GM19240 (cell line): ENCODE results near the gene OLFML3.
"Not testable (repeated sequence)": the region's sequence is repeated elsewhere in the genome, so short reads cannot be mapped to it uniquely, and the experiment has no call there.

Experiments used
- DNase-seq: peaks from one replicate; pipeline ENCODE4 v3.0.0; 2011; ENCODE audit warnings: low spot score; ENCODE audit not compliant: insufficient read length

Gene OLFML3

DNA sequence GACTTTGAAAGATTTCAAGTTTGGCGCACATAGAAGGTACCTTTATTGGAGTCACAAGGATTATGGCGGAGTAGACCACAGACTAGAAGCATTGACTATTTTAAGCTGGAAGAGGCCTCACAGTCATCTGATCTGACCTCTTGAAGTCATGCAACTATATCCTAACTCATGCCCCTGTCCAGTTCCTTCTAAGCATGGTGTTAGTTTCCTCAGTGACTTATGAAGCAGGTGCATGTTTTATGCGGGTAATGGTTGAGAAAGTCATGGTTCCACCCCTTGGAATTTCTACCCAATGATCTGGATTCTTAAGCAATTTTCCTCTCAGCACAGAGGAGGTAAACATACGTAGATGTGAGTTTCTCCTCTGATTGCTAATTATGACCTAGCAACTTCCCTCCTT lies 11.7 kb downstream of the OLFML3 start:
- no peak for DNase-seq

DNA sequence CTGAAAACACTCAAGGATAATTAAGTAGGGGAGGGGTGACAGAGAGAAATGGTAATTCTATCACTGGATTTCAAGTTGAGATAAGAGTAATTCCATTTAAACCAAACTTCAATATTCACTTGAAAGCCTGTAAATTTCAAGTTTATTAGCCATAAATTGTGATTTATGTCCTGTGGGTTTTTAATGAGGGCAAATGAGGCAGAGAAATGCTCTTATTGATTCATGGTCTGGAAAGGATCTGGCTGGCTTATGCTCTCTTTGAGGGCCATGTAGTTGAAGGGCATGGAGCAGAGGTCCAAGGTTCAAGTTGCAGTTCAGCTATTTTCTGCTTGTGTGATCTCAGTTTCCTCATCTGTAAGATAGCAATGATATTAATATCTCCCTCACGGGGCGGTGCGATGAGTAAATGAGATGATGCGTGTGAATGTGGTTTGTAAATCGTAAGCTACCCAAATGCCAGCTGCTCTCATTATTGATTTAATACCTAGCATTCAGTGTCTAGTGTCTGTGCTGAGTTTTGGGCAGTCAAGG lies 12.3 kb downstream of the OLFML3 start:
- no peak for DNase-seq

DNA sequence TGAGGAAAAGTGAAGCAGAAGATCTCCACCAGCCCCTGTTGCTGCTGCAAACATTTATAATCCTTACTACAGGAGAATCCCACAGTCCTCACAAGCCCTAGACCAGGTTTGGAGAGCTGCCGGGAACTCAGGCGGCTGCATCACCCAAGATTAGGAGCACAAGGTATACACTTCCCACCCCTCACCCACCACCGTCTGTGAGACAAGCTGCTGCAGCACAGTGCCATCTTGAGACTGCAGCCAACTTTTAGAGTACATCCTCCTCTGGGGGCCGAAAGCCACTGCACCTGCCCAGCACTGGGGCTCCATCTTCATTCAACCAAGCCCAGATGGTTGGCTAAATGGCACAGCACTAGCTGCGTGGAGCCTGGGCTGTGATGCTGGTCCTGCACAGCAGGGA lies 13.8 kb downstream of the OLFML3 start:
- DNase-seq = no peak

DNA sequence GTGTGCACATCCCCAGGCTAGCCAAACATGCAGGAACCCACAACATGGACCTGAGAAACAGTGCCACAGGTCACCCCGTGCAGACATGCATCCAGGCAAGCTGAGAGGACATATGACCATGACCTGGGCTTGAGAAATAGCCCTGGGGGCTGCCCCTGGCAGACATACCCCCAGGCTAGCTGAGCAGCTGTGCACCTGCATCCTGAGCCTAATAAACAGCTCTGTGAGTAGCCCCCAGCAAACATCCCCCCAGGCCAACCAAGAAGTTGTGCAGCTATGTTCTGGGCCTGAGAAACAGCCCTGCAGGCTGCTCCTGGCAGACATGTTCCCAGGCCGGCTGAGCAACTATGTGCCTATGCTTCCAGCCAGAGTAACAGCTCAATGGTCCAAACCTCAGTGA lies 14.5 kb downstream of the OLFML3 start:
- DNase-seq = no peak

DNA sequence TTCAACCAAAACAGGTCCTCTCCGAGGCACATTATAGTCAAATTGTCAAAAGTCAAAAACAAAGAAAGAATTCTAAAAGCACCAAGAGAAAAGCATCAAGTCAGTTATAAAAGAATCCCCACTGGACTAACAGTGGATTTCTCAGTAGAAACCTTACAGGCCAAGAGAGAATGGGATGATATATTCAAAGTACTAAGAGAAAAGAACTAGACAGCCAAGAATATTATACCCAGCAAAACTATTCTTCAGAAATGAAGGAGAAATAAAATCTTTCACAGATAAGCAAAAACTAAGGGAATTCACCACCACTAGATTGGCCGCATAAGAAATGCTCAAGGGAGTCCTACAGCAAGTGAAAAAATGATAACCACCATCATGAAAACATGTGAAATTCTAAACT lies 16.1 kb downstream of the OLFML3 start:
- DNase-seq = no peak

DNA sequence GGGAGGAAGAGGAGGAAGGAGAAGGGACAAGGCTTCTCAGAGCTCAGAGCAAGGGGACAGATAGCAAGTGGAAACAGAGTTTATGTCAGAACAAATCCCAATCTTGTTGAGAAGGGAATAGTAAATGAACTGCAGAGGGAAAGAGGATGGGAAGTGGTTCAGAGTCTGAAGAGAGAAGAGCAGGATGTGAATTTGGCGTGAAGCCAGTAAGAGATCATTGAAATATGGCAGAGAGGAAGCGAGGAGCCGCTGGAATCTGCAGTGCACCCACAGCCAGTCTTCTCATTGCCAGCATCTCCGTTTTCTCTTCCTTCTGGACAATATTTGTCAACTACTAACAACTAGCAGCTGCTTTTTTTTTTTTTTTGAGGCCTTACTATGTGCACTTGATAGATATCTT lies 19.1 kb downstream of the OLFML3 start:
- DNase-seq = no peak

DNA sequence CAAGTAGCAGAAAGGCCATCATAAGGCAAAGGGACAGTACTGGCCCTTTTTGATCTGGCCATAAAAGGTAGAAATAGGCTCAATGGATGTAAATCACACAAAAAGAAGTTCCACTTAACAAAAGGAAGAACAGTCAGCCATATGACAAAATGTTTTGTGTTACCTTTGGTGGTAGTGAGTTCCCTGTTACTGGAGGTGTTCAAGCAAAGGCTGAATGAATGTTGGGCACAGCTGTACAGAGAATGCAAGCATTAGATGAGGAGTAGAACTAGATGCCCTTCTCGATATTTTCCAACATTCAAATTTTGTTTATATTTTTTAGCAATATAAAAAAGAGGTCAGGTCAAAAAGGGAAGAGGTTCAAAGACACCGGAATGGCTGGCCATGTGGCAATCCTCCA lies 20.0 kb downstream of the OLFML3 start:
- DNase-seq = no peak

DNA sequence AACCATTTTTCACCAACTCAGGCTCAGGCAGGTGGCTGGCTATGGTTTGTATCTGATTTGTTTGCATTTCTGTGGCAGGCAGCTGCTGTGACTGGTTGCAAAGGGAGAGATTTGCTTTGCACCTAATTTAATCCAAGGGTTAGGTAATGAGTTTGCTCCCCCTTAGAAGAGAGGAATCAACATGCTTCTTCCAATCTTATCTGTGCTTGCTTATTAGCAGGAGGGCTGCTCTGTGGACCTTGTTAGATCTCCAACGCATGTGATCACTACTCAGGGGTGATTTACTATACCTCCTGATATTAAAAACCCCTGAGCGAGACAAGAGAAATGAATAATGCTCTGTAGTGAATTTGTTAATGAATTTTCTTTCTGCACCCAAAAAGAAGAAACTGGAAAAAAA lies 20.5 kb downstream of the OLFML3 start:
- DNase-seq = no peak

DNA sequence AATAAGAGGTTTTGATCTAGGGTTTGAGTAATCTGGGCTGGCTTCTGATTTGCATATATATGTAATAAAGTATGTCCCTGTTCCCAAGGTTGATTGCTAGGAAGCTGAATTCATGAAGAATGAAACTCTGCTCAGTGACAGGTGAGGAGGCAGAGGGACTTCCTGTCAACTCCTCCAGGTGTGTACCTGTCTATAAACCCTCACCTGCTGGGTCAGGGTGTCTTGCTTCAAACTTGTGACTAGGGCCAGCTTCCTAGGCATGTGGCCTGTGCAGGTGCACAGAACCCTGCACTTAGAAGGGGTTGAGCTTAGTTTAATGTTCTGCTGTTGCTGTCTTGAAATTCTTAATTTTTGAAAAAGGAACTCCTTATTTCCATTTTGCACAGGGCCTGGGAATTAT lies 21.1 kb downstream of the OLFML3 start:
- no peak for DNase-seq

DNA sequence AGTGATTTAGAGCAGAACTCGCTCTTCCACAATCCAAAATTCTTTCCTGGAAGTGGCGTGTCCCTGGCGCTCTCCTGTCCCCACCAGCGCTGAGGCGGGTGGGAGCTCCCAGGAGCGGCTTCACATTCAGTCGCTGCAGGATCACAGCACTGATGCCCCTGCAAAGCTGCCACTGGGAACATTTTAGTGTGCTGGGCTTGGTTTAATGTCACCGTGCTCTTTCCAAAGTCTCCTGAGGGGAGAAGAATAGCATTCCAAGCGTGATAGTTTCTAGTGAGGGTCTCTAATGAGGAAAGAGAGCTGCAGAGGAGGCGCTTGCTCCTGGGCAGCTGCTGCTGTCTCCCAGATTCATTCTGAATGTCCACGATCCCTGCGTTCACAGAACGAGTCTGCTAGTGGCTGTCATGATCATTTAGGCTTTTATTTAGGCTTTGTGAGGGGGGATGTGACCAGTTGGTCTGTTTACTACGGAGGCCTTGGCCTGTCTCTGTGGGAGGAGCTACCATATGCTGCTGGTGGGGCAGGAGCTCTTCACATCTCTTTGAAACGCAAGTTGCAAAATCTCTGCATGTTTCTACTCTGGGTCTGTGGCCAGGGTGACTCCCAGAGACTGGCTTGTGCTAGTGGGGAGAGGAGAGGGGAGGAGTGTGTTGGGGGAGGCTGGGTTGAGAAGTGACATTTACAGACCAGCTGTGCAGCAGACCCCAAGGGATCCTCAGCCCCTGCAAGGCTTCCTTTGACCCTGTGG lies 23.4 kb downstream of the OLFML3 start:
- no peak for DNase-seq

DNA sequence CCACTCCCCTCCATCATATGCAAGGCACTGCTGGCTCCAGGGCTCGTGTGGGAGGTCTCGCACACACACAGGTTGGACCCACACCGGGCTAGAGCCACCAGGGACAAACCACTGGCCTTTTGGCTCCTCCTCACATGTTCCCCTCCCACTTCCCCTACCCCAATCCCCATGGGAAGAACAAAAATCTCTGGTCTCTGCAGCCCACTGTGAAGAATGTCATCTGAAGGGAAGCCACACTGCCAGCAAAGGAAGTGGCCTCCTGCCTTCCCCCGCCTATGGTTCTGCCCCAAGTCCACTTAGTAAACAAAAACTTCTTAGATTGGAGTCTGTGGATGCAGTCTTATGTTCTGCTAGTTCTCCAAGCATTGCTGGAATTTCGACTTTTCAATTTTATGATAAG lies 24.2 kb downstream of the OLFML3 start:
- no peak for DNase-seq

DNA sequence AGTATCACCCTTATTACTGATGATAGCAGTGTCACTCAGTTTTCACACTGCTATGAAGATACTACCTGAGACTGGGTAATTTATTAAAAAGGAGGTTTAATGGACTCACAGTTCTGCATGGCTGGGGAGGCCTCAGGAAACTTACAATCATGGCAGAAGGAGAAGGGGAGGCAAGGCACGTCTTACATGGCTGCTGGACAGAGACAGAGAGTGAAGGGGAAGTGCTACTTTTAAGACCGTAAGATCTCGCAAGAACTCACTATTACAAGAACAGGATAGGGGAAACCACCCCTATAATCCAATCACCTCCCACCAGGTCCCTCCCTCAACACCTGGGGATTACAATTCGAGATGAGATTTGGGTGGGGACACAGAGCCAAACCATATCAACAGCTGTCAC lies 27.6 kb downstream of the OLFML3 start:
- DNase-seq = not testable (repeated sequence)

DNA sequence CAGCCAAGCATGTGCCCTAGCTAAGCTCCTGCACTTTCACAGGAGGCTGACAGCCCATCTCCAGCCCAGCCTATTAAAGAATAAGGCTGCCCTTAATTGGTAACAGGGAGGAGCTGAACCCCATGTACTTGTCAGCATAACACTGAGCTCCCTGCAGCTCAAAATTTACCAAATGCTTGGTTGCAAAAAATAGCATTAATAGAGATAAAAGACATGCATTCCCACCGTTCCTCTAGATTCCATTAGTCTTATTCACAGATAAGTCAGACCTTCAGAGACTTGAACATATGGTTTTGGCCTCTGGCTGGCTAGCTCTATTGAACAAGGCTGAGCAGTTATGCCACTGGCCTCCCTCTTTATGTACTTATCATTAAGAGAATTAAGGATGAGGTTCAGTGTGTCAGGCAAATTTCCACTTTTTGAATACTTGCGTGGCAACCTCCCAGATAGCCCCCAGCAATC lies 29.2 kb downstream of the OLFML3 start:
- DNase-seq = no peak

DNA sequence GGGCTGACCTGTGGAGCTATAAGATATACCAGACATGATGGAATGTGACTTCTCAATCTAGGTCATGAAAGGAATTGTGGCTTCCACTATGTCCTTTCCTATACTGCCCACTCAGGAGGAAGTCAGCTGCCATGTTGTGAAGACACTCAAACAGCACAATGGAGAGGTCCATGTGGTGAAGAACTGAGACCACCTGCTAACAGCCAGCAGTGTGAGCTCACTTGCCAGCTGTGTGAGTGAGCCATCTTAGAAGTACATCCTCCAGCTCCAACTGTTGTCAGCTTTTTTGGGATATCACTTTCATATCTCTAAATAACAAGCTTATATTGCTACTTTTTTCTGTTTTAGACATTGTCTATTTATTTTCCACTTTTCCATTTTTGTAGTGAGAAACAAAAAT lies 29.7 kb downstream of the OLFML3 start:
- DNase-seq = no peak

DNA sequence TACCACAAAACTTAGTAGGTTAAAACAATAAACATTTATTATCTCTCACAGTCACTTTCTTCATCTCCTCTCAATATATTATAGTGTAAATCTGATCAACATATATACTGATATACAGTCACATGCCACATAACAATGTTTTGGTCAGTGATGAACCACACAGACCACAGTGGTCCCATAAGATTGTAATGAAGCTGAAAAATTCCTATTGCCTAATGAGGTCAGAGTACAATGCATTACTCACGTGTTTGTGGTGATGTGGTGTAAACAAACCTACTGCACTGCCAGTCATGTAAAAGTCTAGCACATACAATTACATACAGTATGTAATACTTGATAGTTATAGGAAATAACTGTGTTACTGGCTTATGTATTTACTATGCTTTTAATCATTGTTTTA lies 30.1 kb downstream of the OLFML3 start:
- no peak for DNase-seq

DNA sequence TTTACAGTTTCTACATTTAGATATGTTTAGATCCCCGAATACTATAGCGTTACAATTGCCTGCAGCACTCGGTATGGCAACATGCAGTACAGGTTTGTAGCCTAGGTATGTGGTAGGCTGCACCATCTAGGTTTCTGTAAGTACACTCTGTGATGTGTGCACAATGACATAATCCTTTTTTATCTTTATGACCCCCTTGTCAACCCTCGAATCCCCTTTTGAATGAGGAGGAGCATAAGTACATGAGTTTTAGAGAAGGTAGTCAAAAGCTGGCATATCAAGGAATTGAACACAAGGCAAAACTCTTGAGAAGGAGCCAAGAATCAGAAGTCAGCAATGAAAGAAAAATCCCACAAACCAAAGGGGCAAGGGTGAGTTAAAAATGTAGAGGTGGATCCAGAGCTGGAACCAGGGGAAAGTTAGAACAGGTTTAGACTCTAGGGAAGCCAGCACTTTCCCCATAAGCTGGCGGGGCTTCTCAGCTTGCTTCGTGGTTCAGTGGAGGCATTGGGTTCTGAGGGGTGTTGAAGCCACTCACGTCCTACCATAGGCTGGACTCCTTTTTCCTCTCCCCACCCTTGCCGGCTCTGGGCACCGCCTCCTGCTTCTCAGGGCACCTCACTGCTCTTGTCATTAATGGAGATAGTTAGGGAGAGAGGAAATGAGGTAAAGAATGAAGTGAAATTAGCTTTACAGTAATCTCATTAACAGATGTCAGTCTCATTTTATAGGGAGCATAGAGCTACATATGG lies 31.3 kb downstream of the OLFML3 start:
- DNase-seq = no peak

DNA sequence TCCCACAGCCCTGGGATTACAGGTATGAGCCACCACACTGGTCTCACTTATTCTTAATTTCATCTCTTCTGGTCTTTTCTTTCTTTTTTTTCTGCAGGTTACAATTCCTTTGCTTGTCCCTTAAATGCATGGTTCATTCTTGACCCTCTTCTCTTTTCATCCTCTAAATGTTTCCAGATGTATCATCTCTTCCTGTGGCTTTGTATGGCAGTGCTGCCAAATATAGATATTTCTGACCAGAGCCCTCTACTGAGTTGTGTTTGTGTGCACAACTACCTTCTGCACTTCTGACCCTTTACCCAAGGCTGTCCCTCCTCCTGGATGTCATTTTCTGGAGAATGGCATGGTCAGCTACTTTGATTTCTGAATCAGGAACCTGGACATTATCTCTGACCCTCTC lies 32.5 kb downstream of the OLFML3 start:
- DNase-seq = no peak

DNA sequence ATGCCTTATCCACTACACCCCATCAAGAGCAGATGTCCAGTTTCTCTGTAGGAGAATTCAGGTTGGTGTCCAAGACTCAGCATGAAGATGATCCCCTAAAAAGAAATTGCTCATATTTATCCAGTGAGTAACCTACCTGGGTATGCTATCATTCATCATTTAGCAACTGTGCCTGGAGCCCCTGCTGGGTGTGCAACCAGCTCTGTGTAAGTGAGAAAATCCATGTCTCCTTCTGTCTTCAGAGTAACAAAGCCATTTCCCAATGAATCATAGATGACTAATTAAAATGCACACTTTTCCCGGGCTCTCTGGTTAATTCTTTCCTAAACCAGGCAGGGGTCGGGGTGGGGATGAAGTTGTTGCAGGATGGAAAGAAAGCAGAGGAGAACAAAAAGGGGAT lies 35.8 kb downstream of the OLFML3 start:
- no peak for DNase-seq

DNA sequence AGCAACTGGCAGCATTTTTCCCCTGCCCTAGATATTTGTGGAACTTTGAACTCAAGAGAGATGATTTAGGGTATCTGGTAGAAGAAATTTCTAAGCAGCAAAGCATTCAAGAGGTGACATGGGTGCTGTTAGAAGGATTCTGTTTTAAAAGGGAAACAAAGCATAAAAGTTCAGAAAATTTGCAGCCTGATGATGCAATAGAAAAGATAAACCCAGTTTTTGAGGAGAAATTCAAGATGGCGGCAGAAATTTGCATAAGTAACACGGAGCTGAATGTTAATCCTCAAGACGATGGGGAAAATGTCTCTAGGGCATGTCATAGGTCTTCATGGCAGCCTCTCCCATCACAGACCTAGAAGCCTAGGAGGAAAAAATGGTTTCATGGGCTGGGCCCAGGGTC lies 40.5 kb downstream of the OLFML3 start:
- DNase-seq = not testable (repeated sequence)

DNA sequence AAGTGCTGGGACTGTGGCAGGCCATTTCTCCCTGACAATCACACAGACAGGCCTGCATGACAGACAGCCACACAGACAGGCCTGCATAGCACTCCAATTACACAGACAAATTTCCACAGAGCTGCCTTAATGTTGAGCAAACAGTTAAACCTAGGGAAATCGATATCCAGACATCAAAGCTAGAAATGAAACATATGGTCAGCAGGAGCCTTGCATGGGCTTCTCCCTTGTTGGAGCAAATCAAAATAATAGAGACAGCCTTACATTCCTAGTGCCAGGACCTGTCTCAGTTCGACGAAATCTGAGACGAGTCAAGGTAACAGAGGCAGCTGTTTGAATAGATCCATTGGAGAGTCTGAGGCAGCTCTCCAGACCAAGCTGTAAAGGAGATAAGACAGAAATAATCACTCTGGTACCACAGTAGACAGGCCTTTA lies 42.4 kb downstream of the OLFML3 start:
- DNase-seq = no peak

DNA sequence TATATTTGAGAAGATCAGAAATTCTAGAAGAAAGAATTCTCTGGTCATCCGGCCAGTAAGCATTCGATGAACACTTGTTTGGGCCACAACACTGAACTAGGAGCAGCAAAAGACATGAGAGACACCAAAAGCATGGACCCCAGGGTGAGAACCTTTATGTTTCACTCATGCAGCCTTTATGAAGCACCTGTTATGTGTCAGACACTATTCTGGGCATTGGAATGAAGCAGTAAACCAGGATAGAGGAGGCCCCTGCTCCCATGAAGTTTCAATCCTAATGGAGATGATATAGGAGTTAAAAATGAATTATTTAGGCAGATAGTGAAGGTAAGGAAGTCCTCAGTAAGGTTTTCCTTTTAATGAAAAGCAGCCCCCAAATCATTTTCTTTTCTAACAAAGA lies 43.6 kb downstream of the OLFML3 start:
- DNase-seq = no peak

DNA sequence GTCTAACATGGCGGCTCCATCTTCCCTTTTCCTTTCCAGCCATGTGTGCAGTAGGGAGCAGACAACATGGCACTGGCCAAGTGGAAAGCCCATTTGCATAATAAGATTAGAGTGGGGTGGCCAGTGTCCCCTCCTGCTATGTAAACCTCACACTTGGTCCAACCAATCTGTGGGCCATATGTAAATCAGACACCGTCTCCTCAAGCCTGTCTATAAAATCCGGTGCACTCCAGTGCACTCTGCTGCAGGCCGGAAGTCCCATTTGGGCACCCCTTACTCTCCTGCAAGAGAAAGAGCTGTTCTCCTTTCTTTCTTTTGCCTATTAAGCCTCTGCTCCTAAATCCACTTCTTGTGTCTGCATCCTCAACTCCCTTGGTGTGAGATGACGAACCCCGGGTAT lies 44.1 kb downstream of the OLFML3 start:
- DNase-seq = no peak

DNA sequence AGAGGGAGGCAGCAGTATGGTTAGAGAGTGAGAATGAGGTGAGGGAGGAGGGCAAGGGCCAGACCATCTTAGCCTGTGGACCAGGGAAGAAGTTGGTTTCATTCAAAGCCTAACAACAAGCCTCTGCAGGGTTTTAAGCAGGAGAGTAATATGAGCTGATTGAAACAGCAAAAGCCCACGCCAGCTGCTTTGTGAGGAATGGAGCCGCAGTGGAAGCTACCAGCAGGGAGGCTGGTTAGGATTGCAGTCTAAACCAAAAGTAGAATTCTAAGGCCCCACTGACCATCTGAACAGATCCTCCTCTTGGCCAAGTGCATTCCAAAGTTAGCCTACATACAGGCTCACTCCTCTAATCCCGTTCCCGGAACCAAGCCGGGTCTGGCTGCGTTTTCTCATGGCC lies 44.8 kb downstream of the OLFML3 start:
- DNase-seq = no peak
